ENCODE results near the gene ULK2.

DNA sequence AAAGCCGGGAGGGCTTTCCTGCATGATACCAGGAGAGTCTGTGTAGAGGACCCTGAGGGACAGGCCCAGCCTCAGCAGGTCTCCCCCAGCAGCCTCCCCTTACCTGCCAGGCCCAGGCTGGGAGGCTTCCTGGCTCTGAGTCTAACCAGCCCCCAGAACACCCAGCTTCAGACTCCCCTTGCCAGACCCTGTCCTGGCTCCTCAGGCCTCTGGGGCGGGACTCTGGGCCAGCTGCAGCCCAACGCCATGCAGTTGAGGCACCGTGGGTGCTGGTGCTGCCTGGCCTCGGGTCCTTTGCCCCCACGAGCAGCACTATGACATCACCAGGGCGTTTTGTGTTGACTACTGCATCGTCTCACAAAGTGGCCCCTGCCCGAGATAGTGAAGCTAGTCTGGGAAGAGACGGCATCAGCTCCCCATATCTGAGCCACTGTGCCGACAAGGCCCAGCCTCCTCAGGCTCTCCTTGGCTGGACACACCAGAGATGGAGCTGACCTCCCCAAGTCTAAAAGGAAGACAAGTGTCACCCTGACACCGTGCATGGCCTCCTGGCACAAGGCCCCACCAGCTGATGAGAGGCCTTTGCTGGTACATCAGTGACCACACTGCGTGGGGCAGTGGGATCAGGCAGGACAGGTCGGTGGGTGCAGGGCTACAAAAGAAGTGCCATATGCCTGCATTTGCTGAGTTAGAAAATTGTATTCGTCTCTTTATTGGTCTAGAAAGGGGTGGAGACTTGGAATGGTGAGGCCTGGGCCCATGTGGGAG is 130.2 kb downstream of the ULK2 start:
- TF ChIP-seq POLR2A (IDR thresholded peaks at IDR 0.05; ENCODE audit: low read length), result no peak
- TF ChIP-seq GATA1 (IDR thresholded peaks at IDR 0.05; ENCODE audit: low read depth, low read length), result no peak

Measured in erythroblast (primary cell).